HepG2 (cell line): Measurements from ENCODE around the gene OR5H2. TPM values are rescaled to one million over a fixed set of nuclear protein-coding genes. Genes with fewer than 3 reads are reported as not detected.
A peak's percentile ranks its signal among the peaks of the same experiment; 100 is the strongest.

Source experiments
- ATAC-seq: fragments of 200-7000 bp; cut with Tn5 transposase; 3 replicates; pipeline ENCODE4 v1.9.1; 2020; ENCODE audit warnings: mild to moderate bottlenecking, moderate library complexity
- BruUV-seq: library from RNA; stranded (reverse); fragments of 400-500 nt; replicated peaks from 2 replicates; lab custom pipeline; 2021; lab: Mats Ljungman, UMichigan
- CTCF ChIA-PET: fragments of 300-600 bp; formaldehyde crosslinking; extraction: SDS; loops from one replicate; lab custom pipeline; 2021; ENCODE audit warnings: low total read pairs, inconsistent platforms, low intra/inter-chr PET ratio; lab: Yijun Ruan, JAX
- POLR2A ChIA-PET: fragments of 350-600 bp; sonication (Branson Sonifier 250); formaldehyde crosslinking; loops from one replicate; lab custom pipeline; 2020; ENCODE audit warnings: antibody characterized with exemption, inconsistent platforms; lab: Yijun Ruan, JAX
- DNase-seq: peaks from one replicate; pipeline ENCODE4 v3.0.0-alpha.2; 2015; ENCODE audit warnings: low spot score
- FAIRE-seq: peaks from 3 replicates; lab custom pipeline; 2011; peaks lifted over from hg19 to GRCh38; lab: Jason Lieb, UNC
- H2AFZ ChIP-seq: one replicate; pipeline ENCODE4 v1.6.1; 2011; ENCODE audit warnings: low read length, inconsistent platforms
- H3K27ac ChIP-seq: fragments of 300-600 bp; 3 replicates; pipeline ENCODE4 v1.8.0; 2011; ENCODE audit warnings: mixed run types, mild to moderate bottlenecking, mixed read lengths, low read length, inconsistent platforms; ENCODE audit not compliant: insufficient read depth; ENCODE audit errors: extremely low read length
- H3K27me3 ChIP-seq, 2 experiments: fragments of 200-600 bp in 1 of 2; 2 replicates in 1 of 2; 3 replicates in 1 of 2; pipeline versions ENCODE4 v1.6.0 to v1.8.0; 2011; ENCODE audit warnings: low read length in 2 of 2, mild to moderate bottlenecking in 2 of 2, moderate library complexity in 2 of 2, inconsistent platforms in 1 of 2; ENCODE audit not compliant: insufficient read depth in 2 of 2, control insufficient read depth in 1 of 2
- H3K36me3 ChIP-seq, 2 experiments: fragments of 200-600 bp in 1 of 2; replicated peaks in 1 of 2; 2 replicates in 1 of 2; 3 replicates in 1 of 2; pipeline versions ENCODE4 v1.5.1 to v1.8.0; 2011; ENCODE audit warnings: low read length in 2 of 2, inconsistent platforms in 1 of 2; ENCODE audit not compliant: insufficient read depth in 2 of 2, control insufficient read depth in 1 of 2
- H3K4me1 ChIP-seq: 2 replicates; pipeline ENCODE4 v1.5.1; 2012; ENCODE audit warnings: low read length, inconsistent platforms; ENCODE audit not compliant: insufficient read depth
- H3K4me2 ChIP-seq: 2 replicates; pipeline ENCODE4 v1.6.0; 2011; ENCODE audit warnings: low read depth, low read length, inconsistent platforms
- H3K4me3 ChIP-seq, 3 experiments: fragments of 200-600 bp in 1 of 3; sonication (generic), shearing (Covaris generic) in 1 of 3; replicated peaks in 1 of 3; 2 replicates each; pipeline ENCODE4 v1.5.1; 2011 to 2016; ENCODE audit warnings: low read length in 3 of 3, inconsistent platforms in 2 of 3, low read depth in 2 of 3, mild to moderate bottlenecking in 2 of 3, control low read depth in 1 of 3, mixed read lengths in 1 of 3; ENCODE audit not compliant: insufficient read depth in 1 of 3
- H3K79me2 ChIP-seq: one replicate; pipeline ENCODE4 v1.6.1; 2011; ENCODE audit warnings: low read length, inconsistent platforms; ENCODE audit not compliant: insufficient read depth
- H3K9ac ChIP-seq: 2 replicates; pipeline ENCODE4 v1.6.0; 2011; ENCODE audit warnings: mild to moderate bottlenecking, low read depth, low read length, inconsistent platforms; ENCODE audit not compliant: insufficient read depth
- H3K9me3 ChIP-seq: 2 replicates; pipeline ENCODE4 v1.5.1; 2012; ENCODE audit warnings: mild to moderate bottlenecking, low read length
- H4K20me1 ChIP-seq: 2 replicates; pipeline ENCODE4 v1.6.0; 2011; ENCODE audit warnings: inconsistent platforms, mild to moderate bottlenecking, low read length, moderate library complexity; ENCODE audit not compliant: insufficient read depth
- FOSL2 ChIP-seq: sonication (generic); formaldehyde crosslinking; IDR thresholded peaks from 2 replicates; pipeline ENCODE4 v1.4.0; 2020; ENCODE audit warnings: missing genetic modification reagents
- ZFAT ChIP-seq: sonication (generic); formaldehyde crosslinking; conservative IDR thresholded peaks from 2 replicates; pipeline ENCODE4 v1.8.1; 2023; ENCODE audit warnings: missing genetic modification reagents, inconsistent platforms
- ZNF160 ChIP-seq: sonication (generic); formaldehyde crosslinking; IDR thresholded peaks from 2 replicates; pipeline ENCODE4 v1.8.0; 2022; ENCODE audit warnings: mild to moderate bottlenecking, inconsistent platforms, missing genetic modification reagents
- ZNF749 ChIP-seq: sonication (generic); formaldehyde crosslinking; IDR thresholded peaks from 2 replicates; pipeline ENCODE4 v1.8.0; 2022; ENCODE audit warnings: mild to moderate bottlenecking, missing genetic modification reagents, moderate library complexity, borderline replicate concordance
- WGBS: methylation state at CpG from one replicate; pipeline ENCODE4 v1.1.6; 2017; ENCODE audit warnings: low lambda C conversion rate; 5-methylcytosine and 5-hydroxymethylcytosine counted together
- in situ Hi-C: cut with HindIII; loops from 2 replicates; pipeline ENCODE4 v1.10.0; 2017; ENCODE audit warnings: low pct_unique_long_range_greater_than_20kb; ENCODE audit not compliant: extremely low pct_ligation_motif_present
- intact Hi-C: fragments of 100-400 bp; cut with micrococcal nuclease; formaldehyde crosslinking; loops from one replicate; pipeline ENCODE4 v1.10.0; 2022; ENCODE audit not compliant: unreplicated experiment
- polyA plus RNA-seq, 8 experiments: library from polyadenylated mRNA; depleted of rRNA in 3 of 8; stranded (reverse) in 7 of 8; unstranded in 1 of 8; fragments of >200 nt; fragmentation: Illumina TruSeq in 4 of 8; extraction: Trizol in 4 of 8; gene quantifications; 2 replicates each; pipeline versions ENCODE4 v1.2.1 to v1.2.3, GENCODE V29; 2011 to 2016; ENCODE audit warnings: low read depth in 4 of 8, missing spikeins in 1 of 8, mixed read lengths in 1 of 8; ENCODE audit not compliant: insufficient read depth in 1 of 8
- total RNA-seq, 5 experiments: library from RNA; depleted of rRNA; stranded (reverse); fragments of >200 nt; fragmentation: Illumina TruSeq; extraction: Trizol; gene quantifications; 2 replicates each; pipeline ENCODE4 v1.2.3, GENCODE V29; 2016; ENCODE audit warnings: low read depth in 1 of 5
- TF ChIP-seq, protein P1 (sequence below): sonication (generic); formaldehyde crosslinking; IDR thresholded peaks from 2 replicates; pipeline ENCODE4 v1.4.0; 2020; ENCODE audit warnings: missing genetic modification reagents
- TF ChIP-seq, protein P2 (sequence below): sonication (generic); formaldehyde crosslinking; IDR thresholded peaks from 2 replicates; pipeline ENCODE4 v1.4.0; 2020; ENCODE audit warnings: missing genetic modification reagents
- TF ChIP-seq, protein P3 (sequence below): sonication (generic); formaldehyde crosslinking; IDR thresholded peaks from 2 replicates; pipeline ENCODE4 v1.9.0; 2021; ENCODE audit warnings: missing genetic modification reagents, mild to moderate bottlenecking, borderline replicate concordance
- TF ChIP-seq, protein P4 (sequence below): sonication (generic); formaldehyde crosslinking; IDR thresholded peaks from 2 replicates; pipeline ENCODE4 v1.4.0; 2020; ENCODE audit warnings: missing genetic modification reagents, borderline replicate concordance

Gene OR5H2
- total and polyA plus RNA-seq, 2 of the 13 experiments (the other 11 are each of a cell fraction or from before 2014, with no cell fraction given): not detected

DNA sequence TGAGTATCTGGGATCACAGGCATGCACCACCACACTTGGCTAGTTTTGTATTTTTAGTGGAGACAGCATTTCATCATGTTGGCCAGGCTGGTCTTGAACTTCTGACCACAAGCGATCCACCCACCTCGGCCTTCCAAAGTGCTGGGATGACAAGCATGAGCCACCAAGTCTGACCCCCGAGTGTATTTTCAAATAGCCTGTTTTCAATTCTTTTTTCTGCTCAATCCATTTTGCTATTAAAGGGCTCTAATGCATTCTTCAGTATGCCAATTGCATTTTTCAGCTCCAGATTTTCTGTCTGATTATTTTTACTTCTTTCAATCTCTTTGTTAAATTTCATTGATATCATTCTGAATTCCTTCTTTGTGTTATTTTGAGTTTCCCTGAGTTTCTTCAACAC lies 12.5 kb upstream of the OR5H2 start:
- no peaks in the 10 kb centered on the region for H4K20me1 ChIP-seq
- no peaks in the 10 kb centered on the region for H3K27me3 ChIP-seq
- H3K4me2 ChIP-seq: no peak overlapping the region
- 0% methylated on average over 3 of the region's 3 CpGs for whole genome bisulfite sequencing
- ChIA-PET CTCF (no interaction called here), POLR2A (no interaction called here)
- no peak overlapping the region for H3K4me3 ChIP-seq
- TF ChIP-seq ZNF160 (peak; percentile 99), FOSL2 (CRISPR knock-in tag) (no peak), ZFAT (no peak), ZNF749 (no peak)
- TF ChIP-seq, protein P1, sequence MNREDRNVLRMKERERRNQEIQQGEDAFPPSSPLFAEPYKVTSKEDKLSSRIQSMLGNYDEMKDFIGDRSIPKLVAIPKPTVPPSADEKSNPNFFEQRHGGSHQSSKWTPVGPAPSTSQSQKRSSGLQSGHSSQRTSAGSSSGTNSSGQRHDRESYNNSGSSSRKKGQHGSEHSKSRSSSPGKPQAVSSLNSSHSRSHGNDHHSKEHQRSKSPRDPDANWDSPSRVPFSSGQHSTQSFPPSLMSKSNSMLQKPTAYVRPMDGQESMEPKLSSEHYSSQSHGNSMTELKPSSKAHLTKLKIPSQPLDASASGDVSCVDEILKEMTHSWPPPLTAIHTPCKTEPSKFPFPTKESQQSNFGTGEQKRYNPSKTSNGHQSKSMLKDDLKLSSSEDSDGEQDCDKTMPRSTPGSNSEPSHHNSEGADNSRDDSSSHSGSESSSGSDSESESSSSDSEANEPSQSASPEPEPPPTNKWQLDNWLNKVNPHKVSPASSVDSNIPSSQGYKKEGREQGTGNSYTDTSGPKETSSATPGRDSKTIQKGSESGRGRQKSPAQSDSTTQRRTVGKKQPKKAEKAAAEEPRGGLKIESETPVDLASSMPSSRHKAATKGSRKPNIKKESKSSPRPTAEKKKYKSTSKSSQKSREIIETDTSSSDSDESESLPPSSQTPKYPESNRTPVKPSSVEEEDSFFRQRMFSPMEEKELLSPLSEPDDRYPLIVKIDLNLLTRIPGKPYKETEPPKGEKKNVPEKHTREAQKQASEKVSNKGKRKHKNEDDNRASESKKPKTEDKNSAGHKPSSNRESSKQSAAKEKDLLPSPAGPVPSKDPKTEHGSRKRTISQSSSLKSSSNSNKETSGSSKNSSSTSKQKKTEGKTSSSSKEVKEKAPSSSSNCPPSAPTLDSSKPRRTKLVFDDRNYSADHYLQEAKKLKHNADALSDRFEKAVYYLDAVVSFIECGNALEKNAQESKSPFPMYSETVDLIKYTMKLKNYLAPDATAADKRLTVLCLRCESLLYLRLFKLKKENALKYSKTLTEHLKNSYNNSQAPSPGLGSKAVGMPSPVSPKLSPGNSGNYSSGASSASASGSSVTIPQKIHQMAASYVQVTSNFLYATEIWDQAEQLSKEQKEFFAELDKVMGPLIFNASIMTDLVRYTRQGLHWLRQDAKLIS (CRISPR knock-in tag): no peak
- TF ChIP-seq, protein P2, sequence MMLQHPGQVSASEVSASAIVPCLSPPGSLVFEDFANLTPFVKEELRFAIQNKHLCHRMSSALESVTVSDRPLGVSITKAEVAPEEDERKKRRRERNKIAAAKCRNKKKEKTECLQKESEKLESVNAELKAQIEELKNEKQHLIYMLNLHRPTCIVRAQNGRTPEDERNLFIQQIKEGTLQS (CRISPR knock-in tag): no peak
- TF ChIP-seq, protein P3, sequence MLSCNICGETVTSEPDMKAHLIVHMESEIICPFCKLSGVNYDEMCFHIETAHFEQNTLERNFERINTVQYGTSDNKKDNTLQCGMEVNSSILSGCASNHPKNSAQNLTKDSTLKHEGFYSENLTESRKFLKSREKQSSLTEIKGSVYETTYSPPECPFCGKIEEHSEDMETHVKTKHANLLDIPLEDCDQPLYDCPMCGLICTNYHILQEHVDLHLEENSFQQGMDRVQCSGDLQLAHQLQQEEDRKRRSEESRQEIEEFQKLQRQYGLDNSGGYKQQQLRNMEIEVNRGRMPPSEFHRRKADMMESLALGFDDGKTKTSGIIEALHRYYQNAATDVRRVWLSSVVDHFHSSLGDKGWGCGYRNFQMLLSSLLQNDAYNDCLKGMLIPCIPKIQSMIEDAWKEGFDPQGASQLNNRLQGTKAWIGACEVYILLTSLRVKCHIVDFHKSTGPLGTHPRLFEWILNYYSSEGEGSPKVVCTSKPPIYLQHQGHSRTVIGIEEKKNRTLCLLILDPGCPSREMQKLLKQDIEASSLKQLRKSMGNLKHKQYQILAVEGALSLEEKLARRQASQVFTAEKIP: no peak
- TF ChIP-seq, protein P4, sequence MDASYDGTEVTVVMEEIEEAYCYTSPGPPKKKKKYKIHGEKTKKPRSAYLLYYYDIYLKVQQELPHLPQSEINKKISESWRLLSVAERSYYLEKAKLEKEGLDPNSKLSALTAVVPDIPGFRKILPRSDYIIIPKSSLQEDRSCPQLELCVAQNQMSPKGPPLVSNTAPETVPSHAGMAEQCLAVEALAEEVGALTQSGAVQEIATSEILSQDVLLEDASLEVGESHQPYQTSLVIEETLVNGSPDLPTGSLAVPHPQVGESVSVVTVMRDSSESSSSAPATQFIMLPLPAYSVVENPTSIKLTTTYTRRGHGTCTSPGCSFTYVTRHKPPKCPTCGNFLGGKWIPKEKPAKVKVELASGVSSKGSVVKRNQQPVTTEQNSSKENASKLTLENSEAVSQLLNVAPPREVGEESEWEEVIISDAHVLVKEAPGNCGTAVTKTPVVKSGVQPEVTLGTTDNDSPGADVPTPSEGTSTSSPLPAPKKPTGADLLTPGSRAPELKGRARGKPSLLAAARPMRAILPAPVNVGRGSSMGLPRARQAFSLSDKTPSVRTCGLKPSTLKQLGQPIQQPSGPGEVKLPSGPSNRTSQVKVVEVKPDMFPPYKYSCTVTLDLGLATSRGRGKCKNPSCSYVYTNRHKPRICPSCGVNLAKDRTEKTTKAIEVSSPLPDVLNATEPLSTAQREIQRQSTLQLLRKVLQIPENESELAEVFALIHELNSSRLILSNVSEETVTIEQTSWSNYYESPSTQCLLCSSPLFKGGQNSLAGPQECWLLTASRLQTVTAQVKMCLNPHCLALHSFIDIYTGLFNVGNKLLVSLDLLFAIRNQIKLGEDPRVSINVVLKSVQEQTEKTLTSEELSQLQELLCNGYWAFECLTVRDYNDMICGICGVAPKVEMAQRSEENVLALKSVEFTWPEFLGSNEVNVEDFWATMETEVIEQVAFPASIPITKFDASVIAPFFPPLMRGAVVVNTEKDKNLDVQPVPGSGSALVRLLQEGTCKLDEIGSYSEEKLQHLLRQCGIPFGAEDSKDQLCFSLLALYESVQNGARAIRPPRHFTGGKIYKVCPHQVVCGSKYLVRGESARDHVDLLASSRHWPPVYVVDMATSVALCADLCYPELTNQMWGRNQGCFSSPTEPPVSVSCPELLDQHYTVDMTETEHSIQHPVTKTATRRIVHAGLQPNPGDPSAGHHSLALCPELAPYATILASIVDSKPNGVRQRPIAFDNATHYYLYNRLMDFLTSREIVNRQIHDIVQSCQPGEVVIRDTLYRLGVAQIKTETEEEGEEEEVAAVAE: no peak
- H3K9me3 ChIP-seq: peaks cover 12% of the 10 kb centered on the region; the same call in 1 of the 2 replicates
- no TSS peak for BruUV-seq
- ATAC-seq: no peak
- no peak overlapping the region for H3K9ac ChIP-seq
- no peaks in the 10 kb centered on the region for H3K36me3 ChIP-seq
- no peaks in the 10 kb centered on the region for H3K79me2 ChIP-seq
- no peak overlapping the region for H2AFZ ChIP-seq
- in situ Hi-C loops: no loop called here
- no peak for FAIRE-seq
- H3K4me1 ChIP-seq: no peaks in the 10 kb centered on the region
- H3K27ac ChIP-seq: no peak overlapping the region
- DNase-seq: no peak
- intact Hi-C loops: no loop called here
